Liver (tissue), 9 donors: ENCODE measurements around the gene GSE1. TPM values are rescaled to one million over a fixed set of nuclear protein-coding genes. Genes with fewer than 3 reads are reported as not detected.
A peak's percentile ranks its signal among the peaks of the same experiment; 100 is the strongest.

Experiments
- DNase-seq: peaks from one replicate; pipeline ENCODE4 v3.0.0-alpha.2; 2017; ENCODE audit warnings: low spot score
- H3K27ac ChIP-seq, 2 donors: one replicate each; pipeline ENCODE4 v1.7.0; 2013; ENCODE audit warnings: inconsistent platforms in 2 of 2, low read length in 2 of 2, control low read depth in 1 of 2, low read depth in 1 of 2, mild to moderate bottlenecking in 1 of 2
- H3K27me3 ChIP-seq, 4 donors: one replicate each; pipeline versions ENCODE4 v1.6.1 to v1.7.0; 2013; ENCODE audit warnings: low read length in 3 of 4, inconsistent platforms in 1 of 4, mild to moderate bottlenecking in 1 of 4, moderate library complexity in 1 of 4; ENCODE audit not compliant: control insufficient read depth in 4 of 4, insufficient read depth in 4 of 4
- H3K36me3 ChIP-seq, 4 donors: one replicate each; pipeline versions ENCODE4 v1.6.1 to v1.7.0; 2013; ENCODE audit warnings: low read length in 3 of 4, mild to moderate bottlenecking in 3 of 4, low read depth in 1 of 4, moderate library complexity in 1 of 4; ENCODE audit not compliant: control insufficient read depth in 4 of 4, insufficient read depth in 3 of 4
- H3K4me1 ChIP-seq, 4 donors: one replicate each; pipeline versions ENCODE4 v1.6.1 to v1.7.0; 2013; ENCODE audit warnings: low read length in 3 of 4, mild to moderate bottlenecking in 3 of 4, moderate library complexity in 1 of 4; ENCODE audit not compliant: control insufficient read depth in 4 of 4, insufficient read depth in 4 of 4
- H3K4me3 ChIP-seq, 3 donors: one replicate each; pipeline versions ENCODE4 v1.6.1 to v1.7.0; 2013; ENCODE audit warnings: low read length in 3 of 3, control low read depth in 1 of 3, low read depth in 1 of 3, mild to moderate bottlenecking in 1 of 3
- H3K9ac ChIP-seq, 2 donors: one replicate each; pipeline ENCODE4 v1.7.0; 2013; ENCODE audit warnings: low read length in 2 of 2, mild to moderate bottlenecking in 2 of 2, moderate library complexity in 2 of 2, control low read depth in 1 of 2, low read depth in 1 of 2
- H3K9me3 ChIP-seq, 4 donors: one replicate each; pipeline versions ENCODE4 v1.6.1 to v1.7.0; 2013; ENCODE audit warnings: low read length in 3 of 4; ENCODE audit not compliant: control insufficient read depth in 4 of 4
- EGR1 ChIP-seq, 2 donors: IDR thresholded peaks; 2 replicates each; pipeline ENCODE4 v1.6.1; 2016 to 2018; ENCODE audit warnings: antibody characterized with exemption in 2 of 2, low read depth in 2 of 2
- FOXA1 ChIP-seq: IDR thresholded peaks from 2 replicates; pipeline ENCODE4 v1.6.1; 2016; ENCODE audit warnings: antibody characterized with exemption
- FOXA2 ChIP-seq: IDR thresholded peaks from 2 replicates; pipeline ENCODE4 v1.6.1; 2016; ENCODE audit warnings: antibody characterized with exemption
- GABPA ChIP-seq, 2 donors: IDR thresholded peaks in 1 of 2; conservative IDR thresholded peaks in 1 of 2; 2 replicates each; pipeline ENCODE4 v1.6.1; 2016; ENCODE audit warnings: antibody characterized with exemption in 2 of 2, mild to moderate bottlenecking in 1 of 2, moderate library complexity in 1 of 2
- HNF4A ChIP-seq, 2 donors: conservative IDR thresholded peaks; 2 replicates each; pipeline ENCODE4 v1.6.1; 2016; ENCODE audit warnings: antibody characterized with exemption in 2 of 2, mild to moderate bottlenecking in 2 of 2
- HNF4G ChIP-seq: IDR thresholded peaks from 2 replicates; pipeline ENCODE4 v1.6.1; 2016; ENCODE audit warnings: antibody characterized with exemption
- JUND ChIP-seq, 2 donors: IDR thresholded peaks; 2 replicates each; pipeline ENCODE4 v1.6.1; 2016; ENCODE audit warnings: antibody characterized with exemption in 2 of 2
- NR2F2 ChIP-seq: IDR thresholded peaks from 2 replicates; pipeline ENCODE4 v1.6.1; 2016; ENCODE audit warnings: antibody characterized with exemption
- RAD21 ChIP-seq, 2 donors: IDR thresholded peaks; 2 replicates each; pipeline ENCODE4 v1.6.1; 2016; ENCODE audit warnings: antibody characterized with exemption in 2 of 2, mild to moderate bottlenecking in 2 of 2
- RXRA ChIP-seq, 2 donors: IDR thresholded peaks; 2 replicates each; pipeline ENCODE4 v1.6.1; 2017 to 2018; ENCODE audit warnings: antibody characterized with exemption in 2 of 2, mild to moderate bottlenecking in 1 of 2
- SP1 ChIP-seq: IDR thresholded peaks from 2 replicates; pipeline ENCODE4 v1.6.1; 2018; ENCODE audit warnings: antibody characterized with exemption, mild to moderate bottlenecking
- TAF1 ChIP-seq: conservative IDR thresholded peaks from 2 replicates; pipeline ENCODE4 v1.6.1; 2016; ENCODE audit warnings: antibody characterized with exemption, mild to moderate bottlenecking
- YY1 ChIP-seq: IDR thresholded peaks from 2 replicates; pipeline ENCODE4 v1.6.1; 2016; ENCODE audit warnings: antibody characterized with exemption, mild to moderate bottlenecking
- WGBS: extraction: QIAGEN DNeasy Blood & Tissue Kit; methylation state at CpG from one replicate; pipeline ENCODE4 v1.1.7; 2013; 5-methylcytosine and 5-hydroxymethylcytosine counted together
- polyA plus RNA-seq, 2 donors: library from polyadenylated mRNA; stranded (reverse) in 1 of 2; unstranded in 1 of 2; fragments of 200-250 nt in 1 of 2; fragments of >200 nt in 1 of 2; fragmentation: Nextera tagmentation in 1 of 2; extraction: Ambion mirVana in 1 of 2; gene quantifications; one replicate each; pipeline versions ENCODE4 v1.2.1 to v1.2.3, GENCODE V29; 2013 to 2015
- total RNA-seq, 2 donors: library from RNA; depleted of rRNA; stranded (reverse); fragments of >200 nt; gene quantifications; one replicate each; pipeline ENCODE4 v1.2.3, GENCODE V29; 2014
- TF ChIP-seq, protein P1 (sequence below): IDR thresholded peaks from 2 replicates; pipeline ENCODE4 v1.6.1; 2016; ENCODE audit warnings: antibody characterized with exemption
- TF ChIP-seq, protein P2 (sequence below): IDR thresholded peaks from 2 replicates; pipeline ENCODE4 v1.6.1; 2016; ENCODE audit warnings: antibody characterized with exemption
- donor health status: healthy.
- donor health status: healthy.
- donor health status: healthy.
- donor health status: healthy.
- donor health status: healthy.

The GSE1 gene
- total and polyA plus RNA-seq, 4 donors: 9.9 to 37.7 (median 25.2) TPM

DNA sequence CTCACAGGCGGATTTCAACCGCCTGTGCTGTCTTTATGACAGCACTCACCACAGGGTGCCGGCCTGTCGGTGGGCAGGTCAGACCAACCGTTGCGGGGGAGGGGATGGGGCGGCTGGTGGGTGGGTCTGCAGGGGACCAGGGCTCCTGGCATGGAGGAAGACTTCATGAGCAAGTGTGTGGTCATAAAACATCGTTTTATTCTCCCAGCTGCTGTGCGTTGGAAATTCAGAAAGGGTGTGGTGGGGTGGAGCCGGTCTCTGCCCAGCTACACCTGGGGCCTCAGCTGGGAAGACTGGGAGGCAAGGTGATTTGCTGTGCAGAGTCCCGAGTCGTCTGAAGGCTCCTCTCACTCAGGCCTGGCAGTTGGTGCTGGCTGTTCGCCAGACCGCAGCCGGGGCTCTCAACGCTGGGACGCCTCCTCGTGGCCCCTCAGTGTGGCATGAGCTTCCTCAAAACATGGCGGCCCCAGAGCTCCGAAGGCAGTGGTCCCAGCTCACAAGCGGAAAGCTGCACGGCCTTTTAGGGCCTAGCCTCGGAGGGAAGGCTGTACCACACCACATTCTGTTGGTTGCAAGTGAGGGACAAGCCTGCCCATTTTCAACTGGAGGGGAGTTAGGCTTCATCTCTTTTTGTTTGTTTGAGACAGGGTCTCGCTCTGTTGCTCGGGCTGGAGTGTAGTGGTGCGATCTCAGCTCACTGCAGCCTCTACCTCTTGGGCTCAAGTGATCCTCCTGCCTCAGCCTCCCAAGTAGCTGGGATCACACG lies 45.8 kb upstream of the GSE1 start:
- TF ChIP-seq FOXA2: no peak
- TF ChIP-seq RAD21 (IDR thresholded peaks at IDR 0.05): no peak
- no peak for TF ChIP-seq FOXA1
- Histone ChIP-seq H3K9ac (no peak overlapping the region), H3K4me3 (no peak overlapping the region), H3K4me1 (peaks cover 14 to 92% (median 72%) of the 10 kb centered on the region in 4 donors), H3K36me3 (no peaks in the 10 kb centered on the region), H3K27ac (no peak overlapping the region), H3K9me3 (no peaks in the 10 kb centered on the region), H3K27me3 (no peaks in the 10 kb centered on the region)
- 82% methylated on average over 27 of the region's 27 CpGs for WGBS
- DNase-seq: no peak

DNA sequence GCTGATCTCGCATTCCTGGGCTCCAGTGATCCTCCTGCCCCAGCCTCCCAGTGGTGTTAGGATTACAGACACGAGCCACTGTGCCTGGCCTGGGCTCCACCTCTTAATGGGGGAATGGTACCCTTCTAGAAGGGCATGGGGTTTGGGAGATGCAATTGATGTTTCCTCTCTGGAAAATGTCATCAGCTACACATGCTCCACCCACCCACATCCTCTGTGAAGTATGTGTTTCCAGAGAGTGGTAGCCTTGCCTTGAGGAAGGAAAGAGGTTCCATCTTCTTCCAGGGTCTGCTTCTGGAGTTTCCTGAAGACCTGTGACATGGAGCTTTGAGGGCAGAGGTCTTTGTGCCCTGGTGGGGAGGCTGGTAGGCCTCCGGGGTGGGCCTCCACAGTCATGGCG lies 45.2 kb upstream of the GSE1 start:
- no peak overlapping the region for H3K9ac ChIP-seq
- TF ChIP-seq EGR1 (IDR thresholded peaks at IDR 0.05; ENCODE audit: low read depth in 2 of 2) (no peak), HNF4G (no peak), FOXA2 (no peak), RXRA (IDR thresholded peaks at IDR 0.05) (no peak), TAF1 (no peak), FOXA1 (no peak)
- TF ChIP-seq, protein P1, sequence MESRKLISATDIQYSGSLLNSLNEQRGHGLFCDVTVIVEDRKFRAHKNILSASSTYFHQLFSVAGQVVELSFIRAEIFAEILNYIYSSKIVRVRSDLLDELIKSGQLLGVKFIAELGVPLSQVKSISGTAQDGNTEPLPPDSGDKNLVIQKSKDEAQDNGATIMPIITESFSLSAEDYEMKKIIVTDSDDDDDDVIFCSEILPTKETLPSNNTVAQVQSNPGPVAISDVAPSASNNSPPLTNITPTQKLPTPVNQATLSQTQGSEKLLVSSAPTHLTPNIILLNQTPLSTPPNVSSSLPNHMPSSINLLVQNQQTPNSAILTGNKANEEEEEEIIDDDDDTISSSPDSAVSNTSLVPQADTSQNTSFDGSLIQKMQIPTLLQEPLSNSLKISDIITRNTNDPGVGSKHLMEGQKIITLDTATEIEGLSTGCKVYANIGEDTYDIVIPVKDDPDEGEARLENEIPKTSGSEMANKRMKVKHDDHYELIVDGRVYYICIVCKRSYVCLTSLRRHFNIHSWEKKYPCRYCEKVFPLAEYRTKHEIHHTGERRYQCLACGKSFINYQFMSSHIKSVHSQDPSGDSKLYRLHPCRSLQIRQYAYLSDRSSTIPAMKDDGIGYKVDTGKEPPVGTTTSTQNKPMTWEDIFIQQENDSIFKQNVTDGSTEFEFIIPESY: no peak
- TF ChIP-seq, protein P2, sequence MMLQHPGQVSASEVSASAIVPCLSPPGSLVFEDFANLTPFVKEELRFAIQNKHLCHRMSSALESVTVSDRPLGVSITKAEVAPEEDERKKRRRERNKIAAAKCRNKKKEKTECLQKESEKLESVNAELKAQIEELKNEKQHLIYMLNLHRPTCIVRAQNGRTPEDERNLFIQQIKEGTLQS: no peak
- peak overlapping the region; percentile 44 to 64 for H3K27ac ChIP-seq
- peaks cover 14 to 88% (median 67%) of the 10 kb centered on the region in 4 donors for H3K4me1 ChIP-seq
- H3K4me3 ChIP-seq: no peak overlapping the region
- H3K9me3 ChIP-seq: no peaks in the 10 kb centered on the region
- H3K27me3 ChIP-seq: no peaks in the 10 kb centered on the region
- no peak for DNase-seq
- no peaks in the 10 kb centered on the region for H3K36me3 ChIP-seq
- WGBS: 95% methylated on average over 4 of the region's 4 CpGs

DNA sequence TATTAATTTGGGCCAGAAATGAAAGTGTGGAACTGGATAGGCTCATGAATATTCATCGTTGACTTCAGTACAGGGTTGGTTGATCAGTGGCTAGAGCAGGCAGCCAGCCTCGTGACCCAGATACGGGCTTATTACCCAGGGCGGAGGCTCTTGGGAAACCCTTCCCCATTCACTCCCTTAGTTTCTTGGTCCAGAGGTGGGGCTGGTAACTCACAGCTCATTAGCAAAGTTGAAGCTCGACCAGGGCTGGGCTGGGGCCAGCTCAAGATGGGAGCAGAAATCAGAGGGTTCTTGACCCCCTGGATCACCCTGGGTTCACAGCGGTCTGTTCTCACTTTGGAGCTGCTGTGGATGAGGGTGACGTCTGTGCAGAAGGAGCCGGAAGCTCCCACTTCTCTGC lies 44.6 kb upstream of the GSE1 start:
- 42% methylated on average over 8 of the region's 8 CpGs for WGBS
- Histone ChIP-seq H3K4me1 (peaks cover 14 to 84% (median 62%) of the 10 kb centered on the region in 4 donors), H3K9ac (no peak overlapping the region), H3K27ac (peak overlapping the region; percentile 44 to 64), H3K9me3 (no peaks in the 10 kb centered on the region), H3K36me3 (no peaks in the 10 kb centered on the region), H3K4me3 (no peak overlapping the region), H3K27me3 (no peaks in the 10 kb centered on the region)
- no peak for DNase-seq
- TF ChIP-seq RXRA (IDR thresholded peaks at IDR 0.05): peak; percentile 85 to 86
- TF ChIP-seq GABPA (IDR thresholded peaks at IDR 0.05 in 1 of 2, conservative IDR thresholded peaks at IDR 0.05 in 1 of 2): no peak
- TF ChIP-seq JUND (IDR thresholded peaks at IDR 0.05): peak in 1 of 2 donors; percentile 20
- TF ChIP-seq YY1: peak; percentile 24
- no peak for TF ChIP-seq FOXA2
- no peak for TF ChIP-seq TAF1
- peak; percentile 42 for TF ChIP-seq SP1
- TF ChIP-seq NR2F2: peak; percentile 62
- peak in 1 of 2 donors; percentile 32 for TF ChIP-seq HNF4A (conservative IDR thresholded peaks at IDR 0.05)
- TF ChIP-seq RAD21 (IDR thresholded peaks at IDR 0.05): peak in 1 of 2 donors; percentile 17
